HG03060 (cell line): Measurements from ENCODE around the gene ZNF846.
"Not testable (repeated sequence)": the region's sequence is repeated elsewhere in the genome, so short reads cannot be mapped to it uniquely, and the experiment has no call there.

Source experiments
- ATAC-seq: cut with Tn5 transposase; IDR thresholded peaks from one replicate; pipeline ENCODE4 v1.9.1; 2021; ENCODE audit warnings: low read depth, moderate number of reproducible peaks; ENCODE audit not compliant: unreplicated experiment

ZNF846 gene

GRCh38 chr19:9785367-9786331 lies 17.1 kb upstream of the ZNF846 start:
- ATAC-seq: no peak

- ATAC-seq: not testable (repeated sequence)
Observed at GRCh38 chr19:9784163-9784496, 15.6 kb upstream of the ZNF846 start.

- ATAC-seq: no peak
Observed at GRCh38 chr19:9782338-9782737, 13.8 kb upstream of the ZNF846 start.

- ATAC-seq: no peak
Observed at GRCh38 chr19:9757544-9758501, 10.7 kb downstream of the ZNF846 start.

- ATAC-seq: no peak
Observed at GRCh38 chr19:9752701-9753443, 15.7 kb downstream of the ZNF846 start.

- ATAC-seq: no peak
Observed at GRCh38 chr19:9751446-9751845, 17.1 kb downstream of the ZNF846 start.

- no peak for ATAC-seq
Observed at GRCh38 chr19:9741476-9742171, 26.9 kb downstream of the ZNF846 start.

- ATAC-seq: no peak
Observed at GRCh38 chr19:9735986-9736385, 32.6 kb downstream of the ZNF846 start.

GRCh38 chr19:9730056-9730455 lies 38.5 kb downstream of the ZNF846 start:
- ATAC-seq: not testable (repeated sequence)

GRCh38 chr19:9729162-9729561 lies 39.4 kb downstream of the ZNF846 start:
- no peak for ATAC-seq

GRCh38 chr19:9727644-9728043 lies 40.9 kb downstream of the ZNF846 start:
- no peak for ATAC-seq

GRCh38 chr19:9725508-9726201 lies 42.9 kb downstream of the ZNF846 start:
- ATAC-seq: not testable (repeated sequence)

- ATAC-seq: no peak
Observed at GRCh38 chr19:9724157-9724556, 44.4 kb downstream of the ZNF846 start.

- no peak for ATAC-seq
Observed at GRCh38 chr19:9721861-9722260, 46.7 kb downstream of the ZNF846 start.

- no peak for ATAC-seq
Observed at GRCh38 chr19:9720541-9720940, 48.0 kb downstream of the ZNF846 start.

GRCh38 chr19:9711815-9712214 lies 56.7 kb downstream of the ZNF846 start:
- no peak for ATAC-seq

- ATAC-seq: no peak
Observed at GRCh38 chr19:9709305-9709704, 59.2 kb downstream of the ZNF846 start.

- no peak for ATAC-seq
Observed at GRCh38 chr19:9705836-9706235, 62.7 kb downstream of the ZNF846 start.

- no peak for ATAC-seq
Observed at GRCh38 chr19:9702186-9702585, 66.4 kb downstream of the ZNF846 start.
